SH-SY5Y (cell line): Measurements from ENCODE around the gene MRPL21.

Experiments used
- GATA2 ChIP-seq: IDR thresholded peaks from 2 replicates; pipeline ENCODE4 v1.6.1; 2011; ENCODE audit warnings: mild to moderate bottlenecking, low read depth, low read length
- GATA3 ChIP-seq: IDR thresholded peaks from 2 replicates; pipeline ENCODE4 v1.6.1; 2011; ENCODE audit warnings: low read depth, mild to moderate bottlenecking, low read length, moderate library complexity

Gene MRPL21

GRCh38 chr11:68903288-68904247 is at the start of gene MRPL21, which contains the start of gene IGHMBP2:
Gene MRPL21, minus strand, starts transcription at chr11:68903832. Its CDS starts 22 bp downstream, at chr11:68903810.
Gene IGHMBP2, plus strand, starts transcription at chr11:68903891. Its CDS starts 62 bp downstream, at chr11:68903953.
- TF ChIP-seq GATA3 (no peak), GATA2 (no peak)

GRCh38 chr11:68950762-68951161 is 47.1 kb upstream of the MRPL21 start:
- TF ChIP-seq GATA3 = no peak
- no peak for TF ChIP-seq GATA2

GRCh38 chr11:68950270-68950669 is 46.6 kb upstream of the MRPL21 start:
- TF ChIP-seq GATA3 (no peak), GATA2 (no peak)

GRCh38 chr11:68948935-68949334 is 45.3 kb upstream of the MRPL21 start:
- TF ChIP-seq GATA2 (no peak), GATA3 (no peak)

GRCh38 chr11:68948496-68948895 is 44.9 kb upstream of the MRPL21 start:
- TF ChIP-seq GATA2 (no peak), GATA3 (no peak)

- TF ChIP-seq GATA2 (no peak), GATA3 (no peak)
These were observed 43.5 kb upstream of the MRPL21 start for GRCh38 chr11:68947151-68947550.

GRCh38 chr11:68946416-68947090 is 42.9 kb upstream of the MRPL21 start:
- no peak for TF ChIP-seq GATA3
- no peak for TF ChIP-seq GATA2

GRCh38 chr11:68942751-68943271 is 39.2 kb upstream of the MRPL21 start:
- TF ChIP-seq GATA3 (no peak), GATA2 (no peak)

GRCh38 chr11:68942095-68942620 is 38.5 kb upstream of the MRPL21 start:
- TF ChIP-seq GATA3 (no peak), GATA2 (no peak)

- TF ChIP-seq GATA2 (no peak), GATA3 (no peak)
These were observed 37.9 kb upstream of the MRPL21 start for GRCh38 chr11:68941324-68942094.

GRCh38 chr11:68940651-68941323 is 37.2 kb upstream of the MRPL21 start:
- TF ChIP-seq GATA3 (no peak), GATA2 (no peak)

GRCh38 chr11:68939583-68940555 is 36.2 kb upstream of the MRPL21 start:
- TF ChIP-seq GATA3 (no peak), GATA2 (no peak)
